Ishikawa (cell line): ENCODE results near the gene C1QTNF6.

Experiments
- CEBPB ChIP-seq: IDR thresholded peaks from 2 replicates; pipeline ENCODE4 v1.6.1; 2012
- CREB1 ChIP-seq: IDR thresholded peaks from 2 replicates; pipeline ENCODE4 v1.6.1; 2012; ENCODE audit warnings: low read depth
- EGR1 ChIP-seq: IDR thresholded peaks from 2 replicates; pipeline ENCODE4 v1.6.1; 2012
- EP300 ChIP-seq: IDR thresholded peaks from 2 replicates; pipeline ENCODE4 v1.6.1; 2012; ENCODE audit warnings: borderline replicate concordance
- FOXM1 ChIP-seq: IDR thresholded peaks from 2 replicates; pipeline ENCODE4 v1.6.1; 2012; ENCODE audit warnings: low read depth, borderline replicate concordance
- NFIC ChIP-seq: IDR thresholded peaks from 2 replicates; pipeline ENCODE4 v1.6.1; 2012
- RAD21 ChIP-seq: IDR thresholded peaks from 2 replicates; pipeline ENCODE4 v1.6.1; 2012; ENCODE audit warnings: low read depth
- TAF1 ChIP-seq: IDR thresholded peaks from 2 replicates; pipeline ENCODE4 v1.6.1; 2012; ENCODE audit warnings: low read depth, mild to moderate bottlenecking
- TCF12 ChIP-seq: IDR thresholded peaks from 2 replicates; pipeline ENCODE4 v1.6.1; 2012; ENCODE audit warnings: low read depth
- TEAD4 ChIP-seq: IDR thresholded peaks from 2 replicates; pipeline ENCODE4 v1.6.1; 2012
- YY1 ChIP-seq: IDR thresholded peaks from 2 replicates; pipeline ENCODE4 v1.6.1; 2012; ENCODE audit warnings: low read depth
- ZBTB7A ChIP-seq: IDR thresholded peaks from 2 replicates; pipeline ENCODE4 v1.6.1; 2012; ENCODE audit warnings: low read depth
- TF ChIP-seq, protein P1 (sequence below): IDR thresholded peaks from 2 replicates; pipeline ENCODE4 v1.6.1; 2012
- TF ChIP-seq, protein P2 (sequence below): IDR thresholded peaks from 2 replicates; pipeline ENCODE4 v1.6.1; 2012
- TF ChIP-seq, protein P3 (sequence below): IDR thresholded peaks from 2 replicates; pipeline ENCODE4 v1.6.1; 2012; ENCODE audit warnings: low read depth, mild to moderate bottlenecking

Gene C1QTNF6

DNA sequence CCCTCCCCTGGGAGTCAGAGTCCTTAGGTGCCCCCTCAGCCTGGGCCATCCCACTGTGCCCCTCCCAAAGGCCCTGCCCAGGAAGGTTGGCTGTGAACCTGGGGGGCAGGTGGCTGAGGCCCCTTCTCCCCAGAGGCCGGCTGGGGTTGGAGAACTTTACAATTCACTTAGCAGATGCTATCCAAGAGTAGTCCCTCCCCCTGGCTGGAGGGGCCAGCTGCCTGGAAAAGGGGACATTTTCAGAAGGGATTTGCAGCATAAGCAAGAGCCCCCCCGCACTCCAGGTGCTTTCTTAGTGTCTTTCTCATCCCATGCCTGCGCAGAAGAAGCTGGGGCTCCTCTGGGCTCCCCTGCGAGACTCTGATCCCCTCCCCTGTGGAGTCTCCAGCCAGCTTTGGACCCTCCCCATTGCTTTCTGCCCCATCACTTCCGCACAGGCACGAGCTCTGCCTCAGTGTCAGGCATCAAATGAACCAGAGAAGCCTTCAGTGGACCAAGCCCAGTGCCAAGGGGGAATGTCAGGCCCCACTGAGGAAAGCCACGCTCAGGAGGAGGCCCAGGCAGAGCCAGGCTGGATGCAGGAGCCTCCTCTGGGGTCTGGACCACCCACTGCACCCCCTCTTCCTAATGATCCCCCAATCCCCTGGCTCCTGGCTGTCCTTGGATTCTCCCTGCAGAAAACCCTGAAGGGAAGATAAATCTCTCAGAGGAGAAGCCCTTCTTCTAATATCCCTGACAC, 20.5 kb upstream of the C1QTNF6 start:
- TF ChIP-seq, protein P1, sequence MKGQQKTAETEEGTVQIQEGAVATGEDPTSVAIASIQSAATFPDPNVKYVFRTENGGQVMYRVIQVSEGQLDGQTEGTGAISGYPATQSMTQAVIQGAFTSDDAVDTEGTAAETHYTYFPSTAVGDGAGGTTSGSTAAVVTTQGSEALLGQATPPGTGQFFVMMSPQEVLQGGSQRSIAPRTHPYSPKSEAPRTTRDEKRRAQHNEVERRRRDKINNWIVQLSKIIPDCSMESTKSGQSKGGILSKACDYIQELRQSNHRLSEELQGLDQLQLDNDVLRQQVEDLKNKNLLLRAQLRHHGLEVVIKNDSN: no peak
- TF ChIP-seq TCF12 (no peak), FOXM1 (no peak), NFIC (no peak), RAD21 (no peak), ZBTB7A (no peak), TEAD4 (no peak), YY1 (no peak), CEBPB (no peak), EGR1 (no peak), EP300 (no peak), TAF1 (no peak), CREB1 (no peak)
- TF ChIP-seq, protein P2, sequence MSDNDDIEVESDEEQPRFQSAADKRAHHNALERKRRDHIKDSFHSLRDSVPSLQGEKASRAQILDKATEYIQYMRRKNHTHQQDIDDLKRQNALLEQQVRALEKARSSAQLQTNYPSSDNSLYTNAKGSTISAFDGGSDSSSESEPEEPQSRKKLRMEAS: no peak
- TF ChIP-seq, protein P3, sequence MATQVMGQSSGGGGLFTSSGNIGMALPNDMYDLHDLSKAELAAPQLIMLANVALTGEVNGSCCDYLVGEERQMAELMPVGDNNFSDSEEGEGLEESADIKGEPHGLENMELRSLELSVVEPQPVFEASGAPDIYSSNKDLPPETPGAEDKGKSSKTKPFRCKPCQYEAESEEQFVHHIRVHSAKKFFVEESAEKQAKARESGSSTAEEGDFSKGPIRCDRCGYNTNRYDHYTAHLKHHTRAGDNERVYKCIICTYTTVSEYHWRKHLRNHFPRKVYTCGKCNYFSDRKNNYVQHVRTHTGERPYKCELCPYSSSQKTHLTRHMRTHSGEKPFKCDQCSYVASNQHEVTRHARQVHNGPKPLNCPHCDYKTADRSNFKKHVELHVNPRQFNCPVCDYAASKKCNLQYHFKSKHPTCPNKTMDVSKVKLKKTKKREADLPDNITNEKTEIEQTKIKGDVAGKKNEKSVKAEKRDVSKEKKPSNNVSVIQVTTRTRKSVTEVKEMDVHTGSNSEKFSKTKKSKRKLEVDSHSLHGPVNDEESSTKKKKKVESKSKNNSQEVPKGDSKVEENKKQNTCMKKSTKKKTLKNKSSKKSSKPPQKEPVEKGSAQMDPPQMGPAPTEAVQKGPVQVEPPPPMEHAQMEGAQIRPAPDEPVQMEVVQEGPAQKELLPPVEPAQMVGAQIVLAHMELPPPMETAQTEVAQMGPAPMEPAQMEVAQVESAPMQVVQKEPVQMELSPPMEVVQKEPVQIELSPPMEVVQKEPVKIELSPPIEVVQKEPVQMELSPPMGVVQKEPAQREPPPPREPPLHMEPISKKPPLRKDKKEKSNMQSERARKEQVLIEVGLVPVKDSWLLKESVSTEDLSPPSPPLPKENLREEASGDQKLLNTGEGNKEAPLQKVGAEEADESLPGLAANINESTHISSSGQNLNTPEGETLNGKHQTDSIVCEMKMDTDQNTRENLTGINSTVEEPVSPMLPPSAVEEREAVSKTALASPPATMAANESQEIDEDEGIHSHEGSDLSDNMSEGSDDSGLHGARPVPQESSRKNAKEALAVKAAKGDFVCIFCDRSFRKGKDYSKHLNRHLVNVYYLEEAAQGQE: no peak

- TF ChIP-seq CEBPB (no peak), ZBTB7A (no peak), TAF1 (no peak), NFIC (no peak), RAD21 (no peak), YY1 (no peak), CREB1 (no peak), TCF12 (no peak), EGR1 (no peak)
- TF ChIP-seq, protein P1: no peak
Measured at GRCh38 chr22:37207981-37208380, 19.9 kb upstream of the C1QTNF6 start.

DNA sequence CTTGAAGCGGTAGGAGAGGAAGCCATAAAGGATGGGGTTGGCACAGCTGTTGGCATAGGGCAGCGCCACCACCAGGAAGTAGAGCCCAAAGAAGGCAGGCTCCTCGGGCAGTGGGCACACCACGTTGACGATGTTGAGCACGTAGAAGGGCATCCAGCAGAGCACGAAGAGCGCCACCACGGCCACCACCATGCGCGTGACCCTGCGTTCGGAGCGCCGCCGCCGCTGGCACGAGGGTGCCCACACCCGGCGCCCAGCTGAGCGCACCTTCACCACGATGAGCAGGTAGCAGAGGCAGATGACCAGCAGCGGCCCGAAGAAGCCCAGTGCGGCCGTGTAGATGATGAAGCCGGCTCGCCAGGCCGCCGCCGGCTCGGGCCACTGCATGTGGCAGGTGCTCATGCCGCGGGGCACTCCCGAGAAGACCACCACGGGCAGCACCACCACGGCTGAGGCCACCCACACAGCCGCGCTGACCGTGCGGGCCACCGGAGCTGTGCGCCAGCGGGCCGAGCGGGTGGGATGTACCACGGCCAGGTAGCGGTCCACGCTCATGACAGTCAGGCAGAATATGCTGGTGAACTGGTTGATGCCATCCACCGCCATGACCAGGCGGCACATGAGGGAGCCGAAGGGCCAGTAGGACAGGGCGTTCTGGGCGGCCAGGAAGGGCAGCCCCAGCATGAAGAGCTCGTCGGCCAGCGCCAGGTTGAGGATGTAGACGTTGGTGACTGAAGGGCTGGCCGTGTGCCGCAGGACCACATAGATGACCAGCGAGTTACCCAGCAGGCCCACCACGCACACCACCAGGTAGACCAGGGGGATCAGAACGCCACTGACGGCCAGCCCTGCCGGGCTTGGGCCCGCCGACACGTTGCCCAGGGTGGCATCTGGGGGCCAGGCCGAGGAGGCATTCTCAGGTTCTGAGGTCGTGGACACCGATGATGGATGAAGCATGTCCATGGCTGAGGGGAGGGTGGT, 19.1 kb upstream of the C1QTNF6 start:
- TF ChIP-seq FOXM1 (no peak), YY1 (no peak), NFIC (no peak), TAF1 (no peak), CREB1 (no peak), EGR1 (no peak), EP300 (no peak), TCF12 (no peak), TEAD4 (no peak), ZBTB7A (no peak), CEBPB (no peak), RAD21 (no peak)
- TF ChIP-seq, protein P3: no peak
- TF ChIP-seq, protein P2: no peak
- TF ChIP-seq, protein P1: no peak

DNA sequence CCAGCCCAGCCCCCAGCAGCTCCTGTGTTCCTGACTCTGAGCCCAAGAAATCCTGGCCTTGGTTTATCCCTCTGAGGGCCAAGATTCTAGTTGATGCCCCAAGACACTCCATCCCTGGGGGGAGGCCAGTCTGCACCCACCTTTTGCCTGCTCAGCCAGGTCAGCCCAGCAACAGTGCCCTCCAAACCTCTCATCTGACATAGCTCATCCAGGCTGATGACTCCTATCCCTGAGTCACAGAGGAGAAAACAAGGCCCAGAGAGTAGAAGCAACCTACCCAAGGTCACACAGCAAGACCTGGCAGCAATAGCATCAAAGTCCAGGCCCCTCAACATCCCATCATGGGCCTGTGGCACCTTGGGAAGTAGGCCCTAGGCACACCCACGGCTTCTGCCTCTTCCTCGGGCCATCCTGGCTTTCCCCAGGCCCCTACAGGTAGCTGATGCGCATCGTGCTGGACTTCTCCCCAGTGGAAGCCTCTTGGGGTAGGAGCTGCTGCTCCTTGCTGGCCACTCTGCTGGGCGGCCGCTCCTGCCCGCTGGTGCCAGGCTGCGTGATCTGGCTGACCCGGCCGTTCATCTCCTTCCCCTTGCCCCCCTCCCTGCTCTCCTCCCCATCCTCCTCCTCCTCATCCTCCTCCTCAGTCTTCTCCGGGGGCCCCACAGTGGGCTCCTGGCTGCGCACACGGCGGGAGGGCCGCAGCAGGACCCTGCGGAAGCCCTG, 18.2 kb upstream of the C1QTNF6 start:
- TF ChIP-seq TAF1: no peak
- TF ChIP-seq, protein P2: no peak
- no peak for TF ChIP-seq NFIC
- TF ChIP-seq CEBPB: no peak
- TF ChIP-seq, protein P3: no peak
- TF ChIP-seq TEAD4: no peak
- TF ChIP-seq CREB1: no peak
- TF ChIP-seq ZBTB7A: no peak
- TF ChIP-seq, protein P1: no peak
- no peak for TF ChIP-seq RAD21
- TF ChIP-seq YY1: no peak
- no peak for TF ChIP-seq FOXM1
- TF ChIP-seq EGR1: no peak
- TF ChIP-seq TCF12: no peak
- TF ChIP-seq EP300: no peak
